SK-N-MC (cell line): Measurements from ENCODE around the gene TRIM74.
"Not testable (repeated sequence)": the region's sequence is repeated elsewhere in the genome, so short reads cannot be mapped to it uniquely, and the experiment has no call there.

Experiments used
- DNase-seq: peaks from one replicate; pipeline ENCODE4 v3.0.0-alpha.2; 2011; ENCODE audit warnings: low read depth, low spot score
- H3K27ac ChIP-seq: fragments of 200-600 bp; sonication (generic); 2 replicates; pipeline ENCODE4 v1.5.1; 2016; ENCODE audit warnings: mixed run types
- H3K36me3 ChIP-seq: fragments of 200-600 bp; sonication (generic); 2 replicates; pipeline ENCODE4 v1.6.1; 2017; ENCODE audit warnings: antibody characterized with exemption, low read length, mixed read lengths; ENCODE audit not compliant: insufficient read depth
- H3K4me3 ChIP-seq: fragments of 200-600 bp; sonication (generic); 2 replicates; pipeline ENCODE4 v1.5.1; 2016
- H3K9ac ChIP-seq: fragments of 200-600 bp; sonication (generic); 2 replicates; pipeline ENCODE4 v1.8.0; 2017; ENCODE audit warnings: mixed run types, mixed read lengths; ENCODE audit not compliant: insufficient read length
- H3K9me3 ChIP-seq: fragments of 200-600 bp; sonication (generic); 2 replicates; pipeline ENCODE4 v1.6.1; 2017; ENCODE audit warnings: low read depth, mild to moderate bottlenecking, antibody characterized with exemption, low read length, moderate library complexity, mixed read lengths
- EZH2 ChIP-seq: fragments of 200-600 bp; sonication (generic); IDR thresholded peaks from one replicate; pipeline ENCODE4 v1.6.1; 2017; ENCODE audit warnings: antibody characterized with exemption
- FOXP2 ChIP-seq: optimal IDR thresholded peaks from 2 replicates; pipeline ENCODE3; 2011; ENCODE audit warnings: mild to moderate bottlenecking, moderate library complexity; ENCODE audit not compliant: insufficient read depth; ENCODE audit errors: extremely low read length, control extremely low read depth
- POLR2AphosphoS5 ChIP-seq: IDR thresholded peaks from 2 replicates; pipeline ENCODE4 v1.6.1; 2012; ENCODE audit warnings: mild to moderate bottlenecking, low read depth, low read length, borderline replicate concordance

Gene TRIM74

DNA sequence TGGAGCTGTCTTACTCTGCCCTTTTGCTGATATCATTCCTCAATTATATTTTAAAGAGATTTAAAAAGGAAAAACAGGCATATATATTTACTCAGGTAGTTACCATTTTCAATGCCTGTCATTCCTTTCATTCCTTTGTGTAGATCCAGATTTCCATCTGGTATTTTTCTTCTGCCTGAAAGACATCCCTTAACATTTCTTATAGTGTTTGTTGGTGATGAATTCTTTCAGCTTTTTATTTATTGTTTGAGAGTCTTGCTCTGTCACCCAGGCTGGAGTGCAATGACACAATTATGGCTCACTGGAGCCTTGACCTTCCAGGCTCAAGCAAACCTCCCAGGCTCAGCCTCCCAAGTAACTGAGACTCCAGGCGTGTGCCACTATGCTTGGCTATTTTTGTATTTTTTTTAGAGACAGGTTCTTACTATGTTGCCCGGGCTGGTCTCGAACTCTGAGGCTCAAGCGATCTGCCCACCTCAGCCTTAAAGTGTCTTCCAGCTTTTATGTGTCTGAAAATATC, 50.0 kb downstream of the TRIM74 start:
- no peaks in the 10 kb centered on the region for H3K9me3 ChIP-seq
- no peak for TF ChIP-seq EZH2
- no peak for TF ChIP-seq POLR2AphosphoS5
- TF ChIP-seq FOXP2, result no peak
- no peak for DNase-seq
- no peak overlapping the region for H3K9ac ChIP-seq
- H3K27ac ChIP-seq, result peak overlapping the region; percentile 52; the same call in 1 of the 2 replicates
- H3K4me3 ChIP-seq, result no peak overlapping the region
- peaks cover 18% of the 10 kb centered on the region; the same call in 1 of the 2 replicates for H3K36me3 ChIP-seq

DNA sequence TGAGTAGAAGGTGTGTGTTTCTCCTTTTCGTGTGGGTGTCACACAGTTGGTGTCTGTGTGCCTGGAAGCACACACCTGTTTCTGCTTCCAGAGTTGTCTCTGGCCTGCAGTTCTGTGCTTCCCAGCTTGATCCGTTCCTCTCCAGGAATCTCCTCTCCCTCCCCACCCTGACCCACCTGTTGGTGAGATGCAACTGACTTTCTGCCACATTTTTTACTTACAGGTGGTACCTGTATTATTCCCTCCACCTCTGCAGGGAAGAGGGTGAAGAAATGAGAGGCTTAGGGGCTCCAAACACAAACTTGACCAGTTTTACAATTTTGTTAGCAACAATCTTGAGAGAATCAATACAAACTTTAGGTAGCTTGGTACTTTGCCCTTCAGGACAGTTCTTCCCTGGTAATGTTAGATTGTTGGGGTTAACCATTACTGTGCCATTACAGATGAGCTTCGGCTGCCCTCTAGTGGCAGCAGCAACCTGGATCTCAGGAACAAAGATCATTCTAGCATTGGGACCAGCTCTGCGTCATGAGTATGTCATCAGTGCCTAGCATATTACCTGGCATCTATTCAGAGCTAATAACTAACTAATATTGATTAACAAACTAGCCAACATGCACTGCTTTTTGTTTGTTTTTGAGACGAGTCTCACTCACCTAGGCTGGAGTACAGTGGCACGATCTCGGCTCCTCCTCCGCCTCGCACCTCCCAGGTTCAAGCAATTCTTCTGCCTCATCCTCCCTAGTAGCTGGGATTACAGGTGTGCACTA, 54.3 kb downstream of the TRIM74 start:
- peaks cover 25% of the 10 kb centered on the region; the same call in 1 of the 2 replicates for H3K36me3 ChIP-seq
- not testable (repeated sequence) for H3K9me3 ChIP-seq, H3K4me3 ChIP-seq, H3K9ac ChIP-seq, DNase-seq, H3K27ac ChIP-seq

DNA sequence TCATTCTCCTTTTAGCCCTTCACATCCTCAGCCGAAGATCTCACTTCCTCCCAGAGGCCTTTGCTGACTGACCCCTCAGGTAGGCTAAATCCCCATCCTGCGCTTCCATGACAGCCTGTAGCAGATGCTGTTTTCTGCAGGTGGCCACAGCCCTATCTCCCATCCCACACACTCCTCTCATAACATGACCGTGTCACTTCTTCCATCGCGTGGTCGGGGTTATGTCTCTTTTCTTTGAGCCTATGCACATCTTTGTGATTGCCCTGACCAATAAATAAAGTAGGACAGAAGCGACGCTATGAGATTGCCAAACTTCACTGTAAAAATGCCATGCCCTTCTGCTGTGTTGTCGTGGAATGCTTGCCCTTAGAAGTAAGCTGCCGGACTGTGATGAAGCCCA, 55.5 kb downstream of the TRIM74 start:
- not testable (repeated sequence) for H3K4me3 ChIP-seq, H3K9ac ChIP-seq, H3K9me3 ChIP-seq, H3K27ac ChIP-seq, DNase-seq
- peaks cover 25% of the 10 kb centered on the region; the same call in 1 of the 2 replicates for H3K36me3 ChIP-seq

DNA sequence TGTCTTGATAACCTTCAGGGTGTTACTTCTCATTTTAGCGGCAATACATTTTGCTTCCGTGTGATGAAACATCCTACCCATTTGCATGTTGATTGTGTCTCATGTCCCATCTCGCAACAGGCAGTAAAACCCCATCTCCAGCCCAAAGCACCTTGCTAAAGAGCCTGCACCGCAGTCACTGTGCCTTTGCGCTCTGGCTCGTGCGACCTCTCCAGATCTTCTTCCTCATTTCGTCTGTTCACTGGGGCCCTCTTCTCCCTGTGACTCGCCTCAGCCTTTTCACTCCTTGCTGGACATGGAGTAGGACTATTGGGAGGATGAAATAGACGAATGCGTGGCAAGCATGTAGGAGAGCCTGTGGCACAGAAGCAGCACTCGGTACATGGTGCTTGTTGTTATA, 57.9 kb downstream of the TRIM74 start:
- DNase-seq, H3K27ac ChIP-seq, H3K9me3 ChIP-seq, H3K9ac ChIP-seq, H3K4me3 ChIP-seq: not testable (repeated sequence)
- peaks cover 19% of the 10 kb centered on the region; the same call in 1 of the 2 replicates for H3K36me3 ChIP-seq
